WTC11 (cell line): ENCODE results near the gene KDELR3.

Source experiments
- AR ChIP-seq: fragments of 250-450 bp; sonication (Bioruptor Pico); IDR thresholded peaks from 2 replicates; pipeline ENCODE4 v1.9.0; 2021; ENCODE audit warnings: mild to moderate bottlenecking
- ESRRA ChIP-seq: sonication (generic); formaldehyde crosslinking; IDR thresholded peaks from 2 replicates; pipeline ENCODE4 v1.8.1; 2022; ENCODE audit warnings: mild to moderate bottlenecking, missing genetic modification reagents, borderline replicate concordance
- ETV6 ChIP-seq: sonication (generic); formaldehyde crosslinking; IDR thresholded peaks from 2 replicates; pipeline ENCODE4 v1.8.1; 2022; ENCODE audit warnings: mild to moderate bottlenecking, missing genetic modification reagents
- FOXJ3 ChIP-seq: sonication (generic); formaldehyde crosslinking; IDR thresholded peaks from 2 replicates; pipeline ENCODE4 v1.9.0; 2021; ENCODE audit warnings: missing genetic modification reagents, mild to moderate bottlenecking, borderline replicate concordance
- GABPB1 ChIP-seq: sonication (generic); formaldehyde crosslinking; IDR thresholded peaks from 2 replicates; pipeline ENCODE4 v1.8.1; 2023; ENCODE audit warnings: mild to moderate bottlenecking, missing genetic modification reagents
- IRF1 ChIP-seq: sonication (generic); formaldehyde crosslinking; IDR thresholded peaks from 2 replicates; pipeline ENCODE4 v1.8.0; 2023; ENCODE audit warnings: missing genetic modification reagents
- MAX ChIP-seq: sonication (generic); formaldehyde crosslinking; IDR thresholded peaks from 2 replicates; pipeline ENCODE4 v1.8.0; 2022; ENCODE audit warnings: mild to moderate bottlenecking, missing genetic modification reagents
- MXD4 ChIP-seq: fragments of 250-450 bp; sonication (Bioruptor Pico); IDR thresholded peaks from 2 replicates; pipeline ENCODE4 v1.8.0; 2021; ENCODE audit warnings: mild to moderate bottlenecking, moderate library complexity, borderline replicate concordance
- NR2C2 ChIP-seq: sonication (generic); formaldehyde crosslinking; IDR thresholded peaks from 2 replicates; pipeline ENCODE4 v1.8.0; 2022; ENCODE audit warnings: mild to moderate bottlenecking, missing genetic modification reagents
- SMAD3 ChIP-seq: sonication (generic); formaldehyde crosslinking; IDR thresholded peaks from 2 replicates; pipeline ENCODE4 v1.8.0; 2022; ENCODE audit warnings: missing genetic modification reagents, mild to moderate bottlenecking, borderline replicate concordance
- ZNF138 ChIP-seq: sonication (generic); formaldehyde crosslinking; conservative IDR thresholded peaks from 2 replicates; pipeline ENCODE4 v1.8.1; 2022; ENCODE audit warnings: mild to moderate bottlenecking, moderate library complexity, missing genetic modification reagents
- TF ChIP-seq, protein P1 (sequence below): fragments of 200-600 bp; IDR thresholded peaks from 2 replicates; pipeline ENCODE4 v1.8.0; 2022; ENCODE audit warnings: antibody characterized with exemption

- TF ChIP-seq SMAD3 (no peak), FOXJ3 (CRISPR knock-in tag) (no peak), GABPB1 (CRISPR knock-in tag) (no peak), ZNF138 (CRISPR knock-in tag) (no peak), MXD4 (CRISPR knock-in tag) (no peak), MAX (CRISPR knock-in tag) (no peak), IRF1 (no peak), AR (CRISPR knock-in tag) (no peak), ESRRA (no peak), ETV6 (CRISPR knock-in tag) (no peak), NR2C2 (CRISPR knock-in tag) (no peak)
- TF ChIP-seq, protein P1, sequence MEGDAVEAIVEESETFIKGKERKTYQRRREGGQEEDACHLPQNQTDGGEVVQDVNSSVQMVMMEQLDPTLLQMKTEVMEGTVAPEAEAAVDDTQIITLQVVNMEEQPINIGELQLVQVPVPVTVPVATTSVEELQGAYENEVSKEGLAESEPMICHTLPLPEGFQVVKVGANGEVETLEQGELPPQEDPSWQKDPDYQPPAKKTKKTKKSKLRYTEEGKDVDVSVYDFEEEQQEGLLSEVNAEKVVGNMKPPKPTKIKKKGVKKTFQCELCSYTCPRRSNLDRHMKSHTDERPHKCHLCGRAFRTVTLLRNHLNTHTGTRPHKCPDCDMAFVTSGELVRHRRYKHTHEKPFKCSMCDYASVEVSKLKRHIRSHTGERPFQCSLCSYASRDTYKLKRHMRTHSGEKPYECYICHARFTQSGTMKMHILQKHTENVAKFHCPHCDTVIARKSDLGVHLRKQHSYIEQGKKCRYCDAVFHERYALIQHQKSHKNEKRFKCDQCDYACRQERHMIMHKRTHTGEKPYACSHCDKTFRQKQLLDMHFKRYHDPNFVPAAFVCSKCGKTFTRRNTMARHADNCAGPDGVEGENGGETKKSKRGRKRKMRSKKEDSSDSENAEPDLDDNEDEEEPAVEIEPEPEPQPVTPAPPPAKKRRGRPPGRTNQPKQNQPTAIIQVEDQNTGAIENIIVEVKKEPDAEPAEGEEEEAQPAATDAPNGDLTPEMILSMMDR = no peak
Observed at GRCh38 chr22:38440747-38441350, 27.0 kb upstream of the KDELR3 start.
